ENCODE measurements around the gene FSTL5.

- no peak for TF ChIP-seq CTCF (IDR thresholded peaks at IDR 0.05; ENCODE audit: poor library complexity)
- no peak for TF ChIP-seq EZH2phosphoT487 (IDR thresholded peaks at IDR 0.05; ENCODE audit: low read depth, severe bottlenecking, unreplicated experiment)
- TF ChIP-seq EZH2 (IDR thresholded peaks at IDR 0.05; ENCODE audit: borderline replicate concordance): no peak
Observed at GRCh38 chr4:161762796-161763195, 401.0 kb downstream of the FSTL5 start.

Measured in hepatocyte (in vitro differentiated cells).